CD8-positive, alpha-beta memory T cell (primary cell): ENCODE results near the gene UNC5B. TPM values are rescaled to one million over a fixed set of nuclear protein-coding genes. Genes with fewer than 3 reads are reported as not detected.

Experiments used
- CTCF ChIA-PET: fragments of 350-600 bp; sonication (Branson Sonifier 250); formaldehyde crosslinking; loops from one replicate; lab custom pipeline; 2021; ENCODE audit warnings: antibody characterized with exemption; lab: Charles Lee
- POLR2A ChIA-PET: fragments of 350-600 bp; sonication (Branson Sonifier 250); formaldehyde crosslinking; loops from one replicate; lab custom pipeline; 2021; ENCODE audit warnings: antibody characterized with exemption; lab: Charles Lee
- DNase-seq, 5 donors: peaks; one replicate each; pipeline versions ENCODE4 v3.0.0 to v3.0.0-alpha.2; 2020 to 2022; ENCODE audit warnings: mixed read lengths in 1 of 5
- H3K27ac ChIP-seq: one replicate; pipeline ENCODE4 v1.7.0; 2013; ENCODE audit warnings: low read depth, mild to moderate bottlenecking, low read length, moderate library complexity
- H3K27me3 ChIP-seq: 2 replicates; pipeline ENCODE4 v1.7.0; 2013; ENCODE audit warnings: low read length, mild to moderate bottlenecking; ENCODE audit not compliant: insufficient read depth, poor library complexity, severe bottlenecking
- H3K36me3 ChIP-seq: 2 replicates; pipeline ENCODE4 v1.7.0; 2013; ENCODE audit warnings: mild to moderate bottlenecking, low read length, moderate library complexity; ENCODE audit not compliant: insufficient read depth
- H3K4me1 ChIP-seq: 2 replicates; pipeline ENCODE4 v1.7.0; 2013; ENCODE audit warnings: mild to moderate bottlenecking, low read length, moderate library complexity; ENCODE audit not compliant: insufficient read depth
- H3K4me3 ChIP-seq: 2 replicates; pipeline ENCODE4 v1.7.0; 2013; ENCODE audit warnings: mild to moderate bottlenecking, low read length
- H3K9me3 ChIP-seq: 2 replicates; pipeline ENCODE4 v1.7.0; 2013; ENCODE audit warnings: mild to moderate bottlenecking, low read length
- H3K27ac Mint-ChIP-seq, 8 donors: one replicate each; pipeline ENCODE4 v1.8.0; 2020 to 2021; ENCODE audit warnings: mixed read lengths in 8 of 8, mild to moderate bottlenecking in 6 of 8, inconsistent platforms in 3 of 8, moderate library complexity in 3 of 8
- H3K27me3 Mint-ChIP-seq, 2 donors: one replicate each; pipeline ENCODE4 v1.8.0; 2020 to 2021; ENCODE audit warnings: mixed read lengths in 2 of 2, mild to moderate bottlenecking in 1 of 2, moderate library complexity in 1 of 2
- H3K36me3 Mint-ChIP-seq, 3 donors: one replicate each; pipeline ENCODE4 v1.8.0; 2020 to 2021; ENCODE audit warnings: mixed read lengths in 3 of 3, inconsistent platforms in 1 of 3, mild to moderate bottlenecking in 1 of 3
- H3K4me1 Mint-ChIP-seq, 3 donors: one replicate each; pipeline ENCODE4 v1.8.0; 2020 to 2021; ENCODE audit warnings: mixed read lengths in 3 of 3, inconsistent platforms in 1 of 3, mild to moderate bottlenecking in 1 of 3
- H3K4me3 Mint-ChIP-seq, 7 donors: one replicate each; pipeline ENCODE4 v1.8.0; 2020 to 2021; ENCODE audit warnings: mixed read lengths in 7 of 7, mild to moderate bottlenecking in 6 of 7, moderate library complexity in 4 of 7, inconsistent platforms in 2 of 7
- H3K9me3 Mint-ChIP-seq, 5 donors: one replicate each; pipeline ENCODE4 v1.8.0; 2020 to 2022; ENCODE audit warnings: mixed read lengths in 5 of 5, mild to moderate bottlenecking in 3 of 5, moderate library complexity in 2 of 5, inconsistent platforms in 1 of 5
- polyA plus RNA-seq: library from polyadenylated mRNA; unstranded; fragments of 300-500 nt; fragmentation: Illumina TruSeq; gene quantifications from one replicate; pipeline ENCODE4 v1.2.3, GENCODE V29; 2021
- total RNA-seq, 2 experiments: library from RNA; stranded (reverse); gene quantifications; one replicate each; pipeline ENCODE4 v1.2.3, GENCODE V29; 2021

UNC5B gene
- total and polyA plus RNA-seq, 3 experiments from 2014 or later, result 0.06 to 0.13 (median 0.11) TPM

GRCh38 chr10:71281646-71282322 is 69.4 kb downstream of the UNC5B start:
- Histone ChIP-seq H3K4me3 (no peak overlapping the region), H3K27ac (no peak overlapping the region), H3K36me3 (no peaks in the 10 kb centered on the region), H3K27me3 (no peaks in the 10 kb centered on the region), H3K4me1 (no peaks in the 10 kb centered on the region), H3K9me3 (no peaks in the 10 kb centered on the region)
- Mint-ChIP-seq H3K27me3 (peaks cover 3 to 5% of the 10 kb centered on the region in 2 donors), H3K4me1 (no peaks in the 10 kb centered on the region), H3K9me3 (no peaks in the 10 kb centered on the region), H3K36me3 (no peaks in the 10 kb centered on the region), H3K4me3 (no peak overlapping the region), H3K27ac (no peak overlapping the region)
- POLR2A ChIA-PET, result no interaction called here
- CTCF ChIA-PET, result no interaction called here
- no peak for DNase-seq

GRCh38 chr10:71282323-71282680 is 69.9 kb downstream of the UNC5B start:
- H3K9me3 Mint-ChIP-seq, result no peaks in the 10 kb centered on the region
- H3K36me3 Mint-ChIP-seq, result no peaks in the 10 kb centered on the region
- no peak overlapping the region for H3K4me3 Mint-ChIP-seq
- H3K4me3 ChIP-seq, result no peak overlapping the region
- ChIA-PET POLR2A (no interaction called here), CTCF (no interaction called here)
- H3K36me3 ChIP-seq, result no peaks in the 10 kb centered on the region
- H3K4me1 ChIP-seq, result no peaks in the 10 kb centered on the region
- DNase-seq, result no peak
- no peak overlapping the region for H3K27ac Mint-ChIP-seq
- H3K4me1 Mint-ChIP-seq, result no peaks in the 10 kb centered on the region
- no peaks in the 10 kb centered on the region for H3K27me3 ChIP-seq
- H3K27ac ChIP-seq, result no peak overlapping the region
- peaks cover 3 to 5% of the 10 kb centered on the region in 2 donors for H3K27me3 Mint-ChIP-seq
- H3K9me3 ChIP-seq, result no peaks in the 10 kb centered on the region

GRCh38 chr10:71283410-71283809 is 71.0 kb downstream of the UNC5B start:
- Mint-ChIP-seq H3K4me1 (no peaks in the 10 kb centered on the region), H3K36me3 (no peaks in the 10 kb centered on the region), H3K27me3 (peaks cover 3 to 5% of the 10 kb centered on the region in 2 donors), H3K9me3 (no peaks in the 10 kb centered on the region), H3K4me3 (no peak overlapping the region), H3K27ac (no peak overlapping the region)
- POLR2A ChIA-PET, result no interaction called here
- Histone ChIP-seq H3K4me3 (no peak overlapping the region), H3K9me3 (no peaks in the 10 kb centered on the region), H3K27ac (no peak overlapping the region), H3K27me3 (no peaks in the 10 kb centered on the region), H3K36me3 (no peaks in the 10 kb centered on the region), H3K4me1 (no peaks in the 10 kb centered on the region)
- DNase-seq, result no peak
- CTCF ChIA-PET, result no interaction called here

- Mint-ChIP-seq H3K36me3 (no peaks in the 10 kb centered on the region), H3K27me3 (peaks cover 3 to 5% of the 10 kb centered on the region in 2 donors), H3K27ac (no peak overlapping the region), H3K4me1 (no peaks in the 10 kb centered on the region), H3K9me3 (no peaks in the 10 kb centered on the region), H3K4me3 (no peak overlapping the region)
- DNase-seq, result no peak
- Histone ChIP-seq H3K4me1 (no peaks in the 10 kb centered on the region), H3K27me3 (no peaks in the 10 kb centered on the region), H3K36me3 (no peaks in the 10 kb centered on the region), H3K9me3 (no peaks in the 10 kb centered on the region), H3K27ac (no peak overlapping the region), H3K4me3 (no peak overlapping the region)
- ChIA-PET CTCF (interaction anchor here (1.1 to 1.3 kb wide), 2 partner anchors 9 to 30 kb away, joined by 3 to 4 read pairs; no protein-coding TSS in a partner anchor), POLR2A (no interaction called here)
Measured at GRCh38 chr10:71283876-71284275, 71.5 kb downstream of the UNC5B start.

GRCh38 chr10:71284544-71285179 is 72.3 kb downstream of the UNC5B start:
- Histone ChIP-seq H3K27ac (no peak overlapping the region), H3K36me3 (no peaks in the 10 kb centered on the region), H3K27me3 (no peaks in the 10 kb centered on the region), H3K4me1 (no peaks in the 10 kb centered on the region), H3K9me3 (no peaks in the 10 kb centered on the region), H3K4me3 (no peak overlapping the region)
- POLR2A ChIA-PET, result no interaction called here
- Mint-ChIP-seq H3K4me3 (no peak overlapping the region), H3K27me3 (peaks cover 3 to 6% of the 10 kb centered on the region in 2 donors), H3K4me1 (no peaks in the 10 kb centered on the region), H3K9me3 (no peaks in the 10 kb centered on the region), H3K27ac (no peak overlapping the region), H3K36me3 (no peaks in the 10 kb centered on the region)
- no peak for DNase-seq
- CTCF ChIA-PET, result interaction anchor here (1.0 to 1.3 kb wide), 4 partner anchors 10 to 360 kb away, joined by 3 to 4 read pairs (median 4); no protein-coding TSS in a partner anchor

- no peaks in the 10 kb centered on the region for H3K36me3 ChIP-seq
- Mint-ChIP-seq H3K9me3 (no peaks in the 10 kb centered on the region), H3K27ac (no peak overlapping the region), H3K36me3 (no peaks in the 10 kb centered on the region), H3K4me1 (no peaks in the 10 kb centered on the region), H3K27me3 (peaks cover 3 to 6% of the 10 kb centered on the region in 2 donors), H3K4me3 (no peak overlapping the region)
- ChIA-PET POLR2A (no interaction called here), CTCF (interaction anchor here (1.0 to 1.3 kb wide), 3 partner anchors 20 to 361 kb away, joined by 3 to 4 read pairs (median 4); no protein-coding TSS in a partner anchor)
- peak in 2 of 5 donors; percentile 6 to 13 for DNase-seq
- H3K4me3 ChIP-seq, result no peak overlapping the region
- H3K27ac ChIP-seq, result no peak overlapping the region
- H3K27me3 ChIP-seq, result no peaks in the 10 kb centered on the region
- no peaks in the 10 kb centered on the region for H3K4me1 ChIP-seq
- H3K9me3 ChIP-seq, result no peaks in the 10 kb centered on the region
Measured at GRCh38 chr10:71285180-71285545, 72.8 kb downstream of the UNC5B start.

- no peak overlapping the region for H3K4me3 Mint-ChIP-seq
- no peaks in the 10 kb centered on the region for H3K27me3 ChIP-seq
- peaks cover 1 to 6% of the 10 kb centered on the region in 2 donors for H3K27me3 Mint-ChIP-seq
- DNase-seq, result no peak
- no peaks in the 10 kb centered on the region for H3K4me1 Mint-ChIP-seq
- no peak overlapping the region for H3K27ac ChIP-seq
- no peaks in the 10 kb centered on the region for H3K9me3 ChIP-seq
- ChIA-PET POLR2A (no interaction called here), CTCF (interaction anchor here (1.2 kb wide), 1 partner anchor 362 kb away, joined by 3 read pairs; no protein-coding TSS in a partner anchor)
- H3K4me3 ChIP-seq, result no peak overlapping the region
- H3K36me3 ChIP-seq, result no peaks in the 10 kb centered on the region
- H3K4me1 ChIP-seq, result no peaks in the 10 kb centered on the region
- H3K36me3 Mint-ChIP-seq, result no peaks in the 10 kb centered on the region
- no peaks in the 10 kb centered on the region for H3K9me3 Mint-ChIP-seq
- H3K27ac Mint-ChIP-seq, result no peak overlapping the region
Measured at GRCh38 chr10:71285986-71286385, 73.6 kb downstream of the UNC5B start.

- Histone ChIP-seq H3K4me1 (no peaks in the 10 kb centered on the region), H3K27ac (no peak overlapping the region), H3K9me3 (no peaks in the 10 kb centered on the region), H3K4me3 (no peak overlapping the region), H3K36me3 (no peaks in the 10 kb centered on the region), H3K27me3 (no peaks in the 10 kb centered on the region)
- no peak for DNase-seq
- Mint-ChIP-seq H3K9me3 (no peaks in the 10 kb centered on the region), H3K27me3 (peaks cover 0 to 6% of the 10 kb centered on the region in 2 donors), H3K36me3 (no peaks in the 10 kb centered on the region), H3K27ac (no peak overlapping the region), H3K4me1 (no peaks in the 10 kb centered on the region), H3K4me3 (no peak overlapping the region)
- ChIA-PET POLR2A (no interaction called here), CTCF (no interaction called here)
Measured at GRCh38 chr10:71286521-71287294, 74.3 kb downstream of the UNC5B start.
